ENCODE measurements around the gene POLE. TPM values are rescaled to one million over a fixed set of nuclear protein-coding genes. Genes with fewer than 3 reads are reported as not detected.

POLE gene
- total RNA-seq, 3 donors from 2014 or later, result 36.5 to 51.5 (median 43.5) TPM

GRCh38 chr12:132675757-132676432 is 11.2 kb downstream of the POLE start:
- TF ChIP-seq CTCF (IDR thresholded peaks at IDR 0.05), result no peak
- TF ChIP-seq POLR2A (IDR thresholded peaks at IDR 0.05), result no peak
- TF ChIP-seq POLR2AphosphoS5 (IDR thresholded peaks at IDR 0.05), result no peak
- Histone ChIP-seq H3K36me3 (peaks cover 12% of the 10 kb centered on the region), H3K4me3 (no peak overlapping the region), H3K27ac (no peak overlapping the region), H3K4me1 (no peaks in the 10 kb centered on the region), H3K9me3 (no peaks in the 10 kb centered on the region), H3K27me3 (no peaks in the 10 kb centered on the region)
- intact Hi-C loops (cut with DNase I; ENCODE audit: low total_unique reads), result no loop called here
- peak in 1 of 2 donors; percentile 7 for DNase-seq (ENCODE audit: low spot score in 2 of 2)

GRCh38 chr12:132674561-132674960 is 12.6 kb downstream of the POLE start:
- Histone ChIP-seq H3K9me3 (no peaks in the 10 kb centered on the region), H3K36me3 (peaks cover 12% of the 10 kb centered on the region), H3K4me3 (no peak overlapping the region), H3K4me1 (no peaks in the 10 kb centered on the region), H3K27ac (no peak overlapping the region), H3K27me3 (no peaks in the 10 kb centered on the region)
- no peak for DNase-seq (ENCODE audit: low spot score in 2 of 2)
- intact Hi-C loops (cut with DNase I; ENCODE audit: low total_unique reads), result no loop called here
- TF ChIP-seq POLR2AphosphoS5 (IDR thresholded peaks at IDR 0.05), result no peak
- no peak for TF ChIP-seq POLR2A (IDR thresholded peaks at IDR 0.05)
- no peak for TF ChIP-seq CTCF (IDR thresholded peaks at IDR 0.05)

GRCh38 chr12:132673288-132674179 is 13.6 kb downstream of the POLE start:
- intact Hi-C loops (cut with DNase I; ENCODE audit: low total_unique reads), result no loop called here

GRCh38 chr12:132672678-132673077 is 14.5 kb downstream of the POLE start:
- peaks cover 12% of the 10 kb centered on the region for H3K36me3 ChIP-seq
- H3K27me3 ChIP-seq, result no peaks in the 10 kb centered on the region
- TF ChIP-seq POLR2AphosphoS5 (IDR thresholded peaks at IDR 0.05), result no peak
- H3K4me3 ChIP-seq, result no peak overlapping the region
- H3K9me3 ChIP-seq, result no peaks in the 10 kb centered on the region
- H3K27ac ChIP-seq, result no peak overlapping the region
- intact Hi-C loops (cut with DNase I; ENCODE audit: low total_unique reads), result no loop called here
- no peaks in the 10 kb centered on the region for H3K4me1 ChIP-seq
- DNase-seq (ENCODE audit: low spot score in 2 of 2), result no peak

More at GRCh38 chr12:132673288-132674179, 13.6 kb downstream of the POLE start:
- Histone ChIP-seq H3K36me3 (peaks cover 12% of the 10 kb centered on the region), H3K27me3 (no peaks in the 10 kb centered on the region), H3K9me3 (no peaks in the 10 kb centered on the region), H3K27ac (no peak overlapping the region), H3K4me3 (no peak overlapping the region), H3K4me1 (no peaks in the 10 kb centered on the region)
- no peak for DNase-seq (ENCODE audit: low spot score in 2 of 2)
- no peak for TF ChIP-seq POLR2AphosphoS5 (IDR thresholded peaks at IDR 0.05)
- no peak for TF ChIP-seq POLR2A (IDR thresholded peaks at IDR 0.05)
- no peak for TF ChIP-seq CTCF (IDR thresholded peaks at IDR 0.05)

- no peak overlapping the region for H3K4me3 ChIP-seq
- TF ChIP-seq POLR2A (IDR thresholded peaks at IDR 0.05) (no peak), CTCF (IDR thresholded peaks at IDR 0.05) (no peak), POLR2AphosphoS5 (IDR thresholded peaks at IDR 0.05) (no peak)
- no peaks in the 10 kb centered on the region for H3K9me3 ChIP-seq
- intact Hi-C loops (cut with DNase I; ENCODE audit: low total_unique reads), result no loop called here
- H3K36me3 ChIP-seq, result peaks cover 12% of the 10 kb centered on the region
- H3K27ac ChIP-seq, result no peak overlapping the region
- H3K4me1 ChIP-seq, result no peaks in the 10 kb centered on the region
- H3K27me3 ChIP-seq, result no peaks in the 10 kb centered on the region
- DNase-seq (ENCODE audit: low spot score in 2 of 2), result no peak
Observed at GRCh38 chr12:132672116-132672515, 15.0 kb downstream of the POLE start.

All from breast epithelium (tissue), 4 donors.